Testis (tissue), 5 donors: ENCODE results near the gene C2orf76. TPM values are rescaled to one million over a fixed set of nuclear protein-coding genes. Genes with fewer than 3 reads are reported as not detected.

Experiments
- DNase-seq: peaks from one replicate; pipeline ENCODE4 v3.0.0-alpha.2; 2019
- H3K27ac ChIP-seq, 2 donors: fragments of 200-600 bp; sonication (generic); one replicate each; pipeline ENCODE4 v1.5.1; 2019
- H3K27me3 ChIP-seq: fragments of 200-600 bp; sonication (generic); one replicate; pipeline ENCODE4 v1.5.1; 2019
- H3K36me3 ChIP-seq: fragments of 200-600 bp; sonication (generic); one replicate; pipeline ENCODE4 v1.5.1; 2017; ENCODE audit warnings: low read depth; ENCODE audit errors: missing control alignments
- H3K4me1 ChIP-seq: fragments of 200-600 bp; sonication (generic); one replicate; pipeline ENCODE4 v1.5.1; 2019
- H3K4me3 ChIP-seq, 2 donors: fragments of 200-600 bp; sonication (generic); one replicate each; pipeline ENCODE4 v1.5.1; 2017 to 2019
- H3K9me3 ChIP-seq: fragments of 200-600 bp; sonication (generic); one replicate; pipeline ENCODE4 v1.5.1; 2017
- POLR2A ChIP-seq: fragments of 450-650 bp; IDR thresholded peaks from one replicate; pipeline ENCODE4 v1.6.1; 2017; ENCODE audit warnings: antibody characterized with exemption, mild to moderate bottlenecking, moderate library complexity
- whole genome bisulfite sequencing, 2 donors: methylation state at CpG; one replicate each; pipeline ENCODE4 v1.1.5; 2018; 5-methylcytosine and 5-hydroxymethylcytosine counted together
- intact Hi-C: fragments of 100-400 bp; cut with DNase I; formaldehyde crosslinking; loops from one replicate; pipeline ENCODE4 v1.15.1; 2023; ENCODE audit warnings: low total_unique reads
- long read RNA-seq, 2 donors: transcript quantifications; one replicate each; lab custom pipeline, GENCODE V29; 2026
- polyA plus RNA-seq: library from polyadenylated mRNA; stranded (reverse); fragments of 350-450 nt; fragmentation: Illumina TruSeq; extraction: RNeasy Lipid Tissue Mini Kit (QIAGEN cat#74804); gene quantifications from one replicate; pipeline ENCODE4 v1.2.3, GENCODE V29; 2014; ENCODE audit warnings: low read depth, low replicate concordance; ENCODE audit not compliant: insufficient read depth
- total RNA-seq, 2 donors: library from RNA; depleted of rRNA; stranded (reverse); fragments of >200 nt; gene quantifications; one replicate each; pipeline ENCODE4 v1.2.3, GENCODE V29; 2016
- TF ChIP-seq, protein P1 (sequence below), 3 experiments: fragments of 450-650 bp in 2 of 3; fragments of 200-600 bp in 1 of 3; sonication (generic) in 1 of 3; IDR thresholded peaks; one replicate each; pipeline ENCODE4 v1.5.1; 2016 to 2019; ENCODE audit warnings: antibody characterized with exemption in 3 of 3, mild to moderate bottlenecking in 2 of 3, moderate library complexity in 1 of 3

C2orf76 gene
- 10 to 100 TPM; 12.8 to 13.4 TPM for total RNA-seq
- polyA plus RNA-seq, result 27.8 TPM
- long read RNA-seq, donor 1, transcript C2orf76-201 (6 exons, 676 nt), result major isoform, 13 of 13 reads
- long read RNA-seq, donor 1, partial matches to known transcripts, result 0 of 13 reads
- long read RNA-seq, donor 1, other reads (novel, unspliced or antisense), result 0 of 13 reads
- long read RNA-seq, donor 2, transcript C2orf76-201 (6 exons, 676 nt), result major isoform, 6 of 227 reads
- long read RNA-seq, donor 2, partial matches to known transcripts, result 69 of 227 reads
- long read RNA-seq, donor 2, other reads (novel, unspliced or antisense), result 152 of 227 reads

DNA sequence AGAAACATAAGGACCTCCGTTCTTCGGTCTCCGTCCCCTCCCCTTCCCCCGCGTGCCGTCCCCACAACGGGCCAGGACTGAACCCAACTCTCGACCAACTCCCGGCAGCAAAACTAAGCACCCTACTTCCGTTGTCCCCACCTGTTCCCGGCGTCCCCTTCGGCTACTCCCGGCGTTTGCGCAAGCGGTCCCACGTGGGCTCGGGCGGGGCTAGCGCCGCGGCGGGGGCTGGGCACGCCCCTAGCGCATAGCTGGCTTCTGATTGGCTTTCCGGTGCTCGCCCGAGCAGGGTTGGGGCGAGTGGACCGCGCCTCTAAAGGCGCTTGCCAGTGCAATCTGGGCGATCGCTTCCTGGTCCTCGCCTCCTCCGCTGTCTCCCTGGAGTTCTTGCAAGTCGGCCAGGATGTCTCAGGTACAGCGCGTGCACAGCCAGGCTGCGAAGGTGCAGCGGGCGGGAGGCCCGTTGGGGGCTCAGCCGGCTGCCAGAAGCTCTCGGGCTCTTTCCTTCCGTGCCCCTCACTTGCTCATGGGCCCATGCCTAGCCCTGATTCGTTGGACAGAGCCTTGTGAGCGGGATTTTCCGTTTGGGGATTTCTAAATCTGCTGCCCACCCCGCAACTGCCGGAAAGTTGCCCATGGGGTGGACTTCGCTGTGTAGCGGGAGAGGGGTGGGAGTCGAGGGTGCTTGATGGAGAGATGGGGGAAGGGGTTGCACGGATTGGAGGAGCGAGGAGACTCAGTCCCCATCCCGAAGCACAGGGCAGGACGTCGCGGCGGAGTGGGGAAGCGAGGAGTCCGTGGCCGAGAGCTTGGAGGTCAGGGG is at the start of gene C2orf76, which contains the start of gene DBI:
Gene C2orf76 (minus strand): TSS at position 186 of the 823 bp plus-strand sequence. CDS start 26,875 bp downstream, outside the sequence.
Gene DBI (plus strand): TSS at position 329 of the 823 bp plus-strand sequence. CDS start 75 bp downstream, at position 404.
- peaks cover 15% of the 10 kb centered on the region for H3K4me1 ChIP-seq

DNA sequence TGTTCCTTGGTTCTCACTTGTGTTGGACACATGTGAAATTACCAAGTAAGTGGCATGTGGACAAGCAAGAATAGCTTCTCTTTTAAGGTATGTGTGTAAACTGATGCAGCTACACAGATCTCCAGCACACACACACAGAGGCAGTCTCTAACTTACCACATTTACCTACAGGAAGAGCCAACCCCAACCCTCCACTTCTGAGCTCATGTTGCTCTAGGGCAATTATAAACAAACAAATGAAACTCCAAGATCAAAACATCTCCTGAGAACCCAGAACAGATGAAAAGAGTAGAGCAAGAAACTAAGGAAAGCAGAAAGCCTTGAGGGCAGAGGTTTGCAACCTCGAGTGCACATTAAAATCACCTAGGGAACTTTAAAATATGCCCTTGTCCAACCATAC is 49.0 kb upstream of the C2orf76 start:
- H3K4me3 ChIP-seq, result no peak overlapping the region
- no peak overlapping the region for H3K27ac ChIP-seq
- intact Hi-C loops, result no loop called here
- WGBS, 2 donors, result 85 to 88% methylated on average over 1 of the region's 1 CpG
- H3K4me1 ChIP-seq, result no peaks in the 10 kb centered on the region
- no peaks in the 10 kb centered on the region for H3K27me3 ChIP-seq
- TF ChIP-seq, protein P1, sequence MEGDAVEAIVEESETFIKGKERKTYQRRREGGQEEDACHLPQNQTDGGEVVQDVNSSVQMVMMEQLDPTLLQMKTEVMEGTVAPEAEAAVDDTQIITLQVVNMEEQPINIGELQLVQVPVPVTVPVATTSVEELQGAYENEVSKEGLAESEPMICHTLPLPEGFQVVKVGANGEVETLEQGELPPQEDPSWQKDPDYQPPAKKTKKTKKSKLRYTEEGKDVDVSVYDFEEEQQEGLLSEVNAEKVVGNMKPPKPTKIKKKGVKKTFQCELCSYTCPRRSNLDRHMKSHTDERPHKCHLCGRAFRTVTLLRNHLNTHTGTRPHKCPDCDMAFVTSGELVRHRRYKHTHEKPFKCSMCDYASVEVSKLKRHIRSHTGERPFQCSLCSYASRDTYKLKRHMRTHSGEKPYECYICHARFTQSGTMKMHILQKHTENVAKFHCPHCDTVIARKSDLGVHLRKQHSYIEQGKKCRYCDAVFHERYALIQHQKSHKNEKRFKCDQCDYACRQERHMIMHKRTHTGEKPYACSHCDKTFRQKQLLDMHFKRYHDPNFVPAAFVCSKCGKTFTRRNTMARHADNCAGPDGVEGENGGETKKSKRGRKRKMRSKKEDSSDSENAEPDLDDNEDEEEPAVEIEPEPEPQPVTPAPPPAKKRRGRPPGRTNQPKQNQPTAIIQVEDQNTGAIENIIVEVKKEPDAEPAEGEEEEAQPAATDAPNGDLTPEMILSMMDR (IDR thresholded peaks at IDR 0.05), result no peak
- no peak for TF ChIP-seq POLR2A
- DNase-seq, result no peak
- H3K9me3 ChIP-seq, result no peaks in the 10 kb centered on the region
- H3K36me3 ChIP-seq, result no peaks in the 10 kb centered on the region

More for the DNA sequence above, at the start of gene C2orf76, which contains the start of gene DBI:
- TF ChIP-seq, protein P1 (IDR thresholded peaks at IDR 0.05), result no peak
- peak; percentile 24 for TF ChIP-seq POLR2A
- Histone ChIP-seq H3K36me3 (no peaks in the 10 kb centered on the region), H3K9me3 (no peaks in the 10 kb centered on the region), H3K27me3 (no peaks in the 10 kb centered on the region), H3K4me3 (peak within 1 kb of the TSS; percentile 64 to 71), H3K27ac (peak within 1 kb of the TSS; percentile 75 to 77)
- peak; percentile 96 for DNase-seq
- intact Hi-C loops, result no loop called here
- WGBS, 2 donors, result 0% methylated on average over 22 to 65 of the region's 65 CpGs

DNA sequence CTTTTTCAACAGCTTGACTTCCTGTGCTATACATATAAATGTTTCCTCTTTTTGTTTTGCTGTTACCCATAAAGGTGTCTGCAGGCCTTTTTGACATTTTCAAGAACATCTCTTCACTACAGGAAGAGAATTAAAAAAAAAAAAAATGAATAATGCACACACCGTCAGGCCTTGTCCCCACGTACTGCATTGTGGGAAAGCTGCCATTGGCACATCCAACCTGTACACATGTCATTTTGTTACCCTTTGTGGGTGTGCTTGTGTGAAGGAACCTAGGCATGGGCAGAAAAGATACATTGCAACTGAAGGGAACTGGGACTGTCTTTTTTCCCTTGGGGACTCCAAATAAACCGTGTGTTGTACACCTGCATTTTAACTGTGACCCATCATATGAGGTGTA is 48.3 kb upstream of the C2orf76 start:
- no peaks in the 10 kb centered on the region for H3K27me3 ChIP-seq
- no peak overlapping the region for H3K27ac ChIP-seq
- WGBS, 2 donors, result 86 to 92% methylated on average over 3 of the region's 3 CpGs
- H3K9me3 ChIP-seq, result no peaks in the 10 kb centered on the region
- TF ChIP-seq, protein P1 (IDR thresholded peaks at IDR 0.05), result no peak
- TF ChIP-seq POLR2A, result no peak
- H3K36me3 ChIP-seq, result no peaks in the 10 kb centered on the region
- intact Hi-C loops, result no loop called here
- H3K4me1 ChIP-seq, result no peaks in the 10 kb centered on the region
- no peak overlapping the region for H3K4me3 ChIP-seq
- DNase-seq, result no peak

DNA sequence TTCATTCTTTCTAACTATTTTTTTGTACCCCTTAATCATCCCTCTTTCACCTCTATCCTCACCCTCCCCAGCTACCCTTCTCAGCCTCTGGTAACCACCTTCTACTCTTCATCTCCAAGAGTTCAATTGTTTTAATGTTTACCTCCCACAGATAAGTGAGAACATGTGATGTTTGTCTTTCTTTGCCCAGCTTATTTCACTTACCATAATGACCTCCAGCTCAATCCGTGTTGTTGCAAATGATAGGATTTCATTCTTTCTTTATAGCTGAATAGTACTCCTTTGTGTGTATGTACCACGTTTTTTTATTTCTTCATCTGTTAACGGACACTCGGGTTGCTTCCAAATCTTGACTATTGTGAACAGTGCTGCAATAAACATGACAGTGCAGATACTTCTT is 42.9 kb upstream of the C2orf76 start:
- 73 to 81% methylated on average over 4 of the region's 4 CpGs for WGBS, 2 donors
- no peaks in the 10 kb centered on the region for H3K4me1 ChIP-seq

More for the DNA sequence above, 42.9 kb upstream of the C2orf76 start:
- intact Hi-C loops, result loop anchor here (5.0 kb wide), 1 partner anchor 63 kb away; no protein-coding TSS in a partner anchor
- H3K27me3 ChIP-seq, result no peaks in the 10 kb centered on the region
- TF ChIP-seq, protein P1 (IDR thresholded peaks at IDR 0.05), result no peak
- TF ChIP-seq POLR2A, result no peak
- no peak overlapping the region for H3K4me3 ChIP-seq
- H3K9me3 ChIP-seq, result no peaks in the 10 kb centered on the region
- no peak for DNase-seq
- no peak overlapping the region for H3K27ac ChIP-seq
- H3K36me3 ChIP-seq, result no peaks in the 10 kb centered on the region
